22Rv1 (cell line): ENCODE measurements around the gene PDGFA.

Experiments
- ZFX ChIP-seq: fragments of 450-650 bp; IDR thresholded peaks from 2 replicates; pipeline ENCODE4 v1.6.1; 2017; ENCODE audit warnings: antibody characterized with exemption, borderline replicate concordance
- TF ChIP-seq, protein P1 (sequence below): fragments of 450-650 bp; IDR thresholded peaks from 2 replicates; pipeline ENCODE4 v1.5.1; 2017; ENCODE audit warnings: mild to moderate bottlenecking

DNA sequence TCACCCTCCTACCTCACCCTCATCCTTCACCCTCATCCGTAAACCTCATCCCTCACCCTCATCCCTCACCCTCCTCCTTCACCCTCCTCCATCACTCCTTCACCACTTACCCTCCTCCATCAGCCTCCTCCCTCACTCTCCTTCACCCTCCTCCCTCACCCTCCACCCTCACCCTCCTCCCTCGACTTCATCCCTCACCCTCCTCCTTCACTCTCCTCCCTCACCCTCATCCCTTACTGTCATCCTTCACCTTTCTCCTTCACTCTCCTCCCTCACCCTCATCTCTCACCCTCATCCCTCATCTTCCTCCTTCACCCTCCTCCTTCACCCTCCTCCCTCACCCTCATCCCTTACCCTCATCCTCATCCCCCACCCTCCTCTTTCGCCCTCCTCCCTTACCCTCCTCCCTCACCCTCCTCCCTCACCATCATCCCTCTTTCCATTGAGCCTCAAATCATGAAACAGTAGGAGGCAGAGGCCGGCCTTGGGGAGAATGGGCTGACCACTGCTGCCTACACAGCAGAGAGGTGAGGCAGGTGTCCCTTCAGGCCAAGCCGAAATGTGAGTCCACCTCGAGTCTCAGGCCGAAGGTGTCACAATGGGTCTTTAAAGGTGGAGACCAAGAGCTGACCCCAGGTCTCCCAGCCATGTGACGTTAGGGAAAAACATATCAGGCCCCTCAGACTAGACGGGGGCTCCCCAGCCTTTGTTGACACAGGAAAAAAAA, 53.0 kb downstream of the PDGFA start:
- no peak for TF ChIP-seq ZFX
- TF ChIP-seq, protein P1, sequence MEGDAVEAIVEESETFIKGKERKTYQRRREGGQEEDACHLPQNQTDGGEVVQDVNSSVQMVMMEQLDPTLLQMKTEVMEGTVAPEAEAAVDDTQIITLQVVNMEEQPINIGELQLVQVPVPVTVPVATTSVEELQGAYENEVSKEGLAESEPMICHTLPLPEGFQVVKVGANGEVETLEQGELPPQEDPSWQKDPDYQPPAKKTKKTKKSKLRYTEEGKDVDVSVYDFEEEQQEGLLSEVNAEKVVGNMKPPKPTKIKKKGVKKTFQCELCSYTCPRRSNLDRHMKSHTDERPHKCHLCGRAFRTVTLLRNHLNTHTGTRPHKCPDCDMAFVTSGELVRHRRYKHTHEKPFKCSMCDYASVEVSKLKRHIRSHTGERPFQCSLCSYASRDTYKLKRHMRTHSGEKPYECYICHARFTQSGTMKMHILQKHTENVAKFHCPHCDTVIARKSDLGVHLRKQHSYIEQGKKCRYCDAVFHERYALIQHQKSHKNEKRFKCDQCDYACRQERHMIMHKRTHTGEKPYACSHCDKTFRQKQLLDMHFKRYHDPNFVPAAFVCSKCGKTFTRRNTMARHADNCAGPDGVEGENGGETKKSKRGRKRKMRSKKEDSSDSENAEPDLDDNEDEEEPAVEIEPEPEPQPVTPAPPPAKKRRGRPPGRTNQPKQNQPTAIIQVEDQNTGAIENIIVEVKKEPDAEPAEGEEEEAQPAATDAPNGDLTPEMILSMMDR = no peak
